ENCODE results near the gene DTX2.
"Not testable (repeated sequence)": the region's sequence is repeated elsewhere in the genome, so short reads cannot be mapped to it uniquely, and the experiment has no call there.

Gene DTX2

DNA sequence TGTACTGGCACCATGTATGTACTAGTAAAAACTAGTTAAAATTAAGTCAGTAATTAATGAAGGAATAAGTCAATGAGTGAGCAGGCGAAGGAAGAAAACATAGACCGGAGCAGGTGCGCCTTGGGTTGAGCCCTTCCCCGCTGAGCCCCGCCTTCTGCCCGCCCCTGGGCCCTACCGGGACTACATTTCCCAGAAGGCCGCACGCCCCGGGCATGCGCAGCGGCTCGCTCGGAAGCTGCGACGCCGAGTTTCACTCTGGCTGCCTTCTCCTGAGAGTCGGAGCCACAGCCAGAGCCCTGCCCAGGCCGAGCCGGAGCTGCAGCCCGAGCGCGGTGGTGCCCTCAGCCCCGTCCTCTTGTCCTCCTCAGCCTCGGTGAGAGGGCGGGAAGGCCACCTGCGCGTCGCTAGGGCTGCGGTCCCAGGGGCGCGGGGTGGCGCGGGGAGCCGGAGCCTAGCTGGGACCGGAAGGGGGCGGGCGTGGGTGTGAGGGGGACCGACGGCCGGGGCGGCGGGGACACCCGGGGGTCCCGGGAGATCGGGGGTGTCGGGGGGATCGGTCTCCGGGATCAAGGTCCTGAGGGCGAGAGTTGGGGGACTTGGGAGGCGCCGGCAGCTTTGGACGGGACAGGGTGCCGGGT lies at the start of gene DTX2:
DTX2 (plus strand) TSS at position 246 of the 638 bp plus-strand sequence. CDS start 18,801 bp downstream, outside the sequence.
- DNase-seq (ENCODE audit: low spot score) = not testable (repeated sequence)

DNA sequence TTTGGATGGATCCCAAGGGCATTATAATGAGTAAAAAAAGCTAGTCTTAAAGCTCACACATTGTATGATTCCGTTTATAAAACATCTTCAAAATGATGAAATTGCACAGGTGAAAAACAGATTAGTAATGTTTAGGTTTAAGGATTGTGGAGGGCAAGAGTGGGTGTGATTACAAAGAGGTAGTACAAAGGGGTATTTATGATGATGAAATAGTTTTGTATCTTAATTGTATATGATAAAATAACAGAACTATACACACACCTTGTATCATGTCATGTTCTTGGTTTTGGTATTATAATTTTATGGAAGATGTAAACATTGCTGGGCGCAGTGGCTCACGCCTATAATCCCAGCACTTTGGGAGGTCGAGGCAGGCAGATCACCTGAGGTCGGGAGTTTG lies 49.3 kb upstream of the DTX2 start:
- no peak for DNase-seq (ENCODE audit: low spot score)

DNA sequence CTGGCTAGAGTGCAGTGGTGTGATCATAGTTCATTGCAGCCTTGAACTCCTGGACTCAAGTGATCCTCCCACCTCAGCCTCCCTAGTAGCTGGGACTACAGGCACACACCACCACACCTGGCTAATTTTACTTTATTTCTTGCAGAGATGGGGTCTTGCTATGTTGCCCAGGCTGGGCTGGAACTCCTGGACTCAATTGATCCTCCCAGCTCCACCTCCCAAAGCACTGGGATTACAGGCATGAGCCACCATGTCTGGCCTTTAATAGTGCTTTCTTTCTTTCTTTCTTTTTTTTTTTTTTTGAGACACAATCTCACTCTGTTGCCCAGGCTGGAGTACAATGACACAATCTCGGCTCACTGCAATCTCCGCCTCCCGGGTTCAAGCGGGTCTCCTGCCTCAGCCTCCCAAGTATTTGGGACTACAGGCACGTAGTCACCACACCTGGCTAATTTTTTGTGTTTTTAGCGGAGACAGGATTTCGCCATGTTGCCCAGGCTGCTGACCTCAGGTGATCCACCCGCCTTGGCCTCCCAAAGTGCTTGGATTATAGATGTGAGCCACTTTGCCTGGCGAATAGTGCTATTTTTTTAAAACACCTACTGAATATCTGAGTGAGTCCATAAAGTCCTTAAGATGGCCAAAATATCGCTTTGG lies 43.7 kb upstream of the DTX2 start:
- not testable (repeated sequence) for DNase-seq (ENCODE audit: low spot score)

DNA sequence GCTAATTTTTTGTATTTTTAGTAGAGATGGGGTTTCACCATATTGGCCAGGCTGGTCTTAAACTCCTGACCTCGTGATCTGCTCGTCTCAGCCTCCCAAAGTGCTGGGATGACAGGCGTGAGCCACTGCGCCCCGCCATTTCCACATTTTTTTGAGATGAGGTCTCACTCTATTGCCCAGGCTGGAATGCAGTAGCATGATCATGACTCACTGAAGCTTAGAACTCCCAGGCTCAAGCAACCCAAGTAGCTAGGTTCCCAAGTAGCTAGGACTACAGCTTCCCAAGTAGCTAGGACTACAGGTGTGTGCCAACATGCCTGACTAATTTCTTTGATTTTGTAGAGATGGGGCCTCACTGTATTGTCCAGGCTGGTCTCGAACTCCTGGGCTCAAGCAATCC lies 40.4 kb upstream of the DTX2 start:
- not testable (repeated sequence) for DNase-seq (ENCODE audit: low spot score)

DNA sequence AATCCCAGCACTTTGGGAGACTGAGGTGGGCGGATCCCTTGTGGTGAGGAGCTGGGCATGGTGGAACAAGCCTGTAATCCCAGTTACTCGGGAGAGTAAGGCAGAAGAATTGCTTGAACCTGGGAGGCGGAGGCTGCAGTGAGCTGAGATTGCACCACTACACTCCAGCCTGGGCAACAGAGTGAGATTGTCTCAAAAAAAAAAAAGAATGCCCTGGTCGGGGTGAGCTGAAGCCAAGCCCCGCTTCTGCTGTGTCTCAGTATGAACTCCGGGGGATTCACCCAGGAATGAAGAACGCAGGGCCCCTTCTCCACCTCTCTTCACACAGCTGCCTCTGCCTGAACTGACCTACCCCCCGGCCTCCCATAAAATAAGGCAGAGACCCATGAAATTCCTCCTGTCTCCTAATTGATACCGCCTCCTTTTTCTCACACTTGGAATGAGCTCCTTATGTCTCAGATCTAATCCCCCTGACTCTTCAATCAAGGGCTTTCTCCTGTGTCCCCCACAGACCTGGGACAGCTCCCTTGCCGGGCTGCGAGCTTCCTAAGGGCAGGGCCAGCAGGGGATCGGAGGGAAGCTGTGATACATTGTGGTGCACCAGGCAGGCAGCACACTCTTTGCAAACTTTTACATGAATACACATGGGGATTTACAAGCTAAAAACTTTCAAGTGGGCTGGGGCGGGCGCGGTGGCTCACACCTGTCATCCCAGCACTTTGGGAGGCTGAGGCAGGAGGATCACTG lies 37.7 kb upstream of the DTX2 start:
- DNase-seq (ENCODE audit: low spot score) = no peak

DNA sequence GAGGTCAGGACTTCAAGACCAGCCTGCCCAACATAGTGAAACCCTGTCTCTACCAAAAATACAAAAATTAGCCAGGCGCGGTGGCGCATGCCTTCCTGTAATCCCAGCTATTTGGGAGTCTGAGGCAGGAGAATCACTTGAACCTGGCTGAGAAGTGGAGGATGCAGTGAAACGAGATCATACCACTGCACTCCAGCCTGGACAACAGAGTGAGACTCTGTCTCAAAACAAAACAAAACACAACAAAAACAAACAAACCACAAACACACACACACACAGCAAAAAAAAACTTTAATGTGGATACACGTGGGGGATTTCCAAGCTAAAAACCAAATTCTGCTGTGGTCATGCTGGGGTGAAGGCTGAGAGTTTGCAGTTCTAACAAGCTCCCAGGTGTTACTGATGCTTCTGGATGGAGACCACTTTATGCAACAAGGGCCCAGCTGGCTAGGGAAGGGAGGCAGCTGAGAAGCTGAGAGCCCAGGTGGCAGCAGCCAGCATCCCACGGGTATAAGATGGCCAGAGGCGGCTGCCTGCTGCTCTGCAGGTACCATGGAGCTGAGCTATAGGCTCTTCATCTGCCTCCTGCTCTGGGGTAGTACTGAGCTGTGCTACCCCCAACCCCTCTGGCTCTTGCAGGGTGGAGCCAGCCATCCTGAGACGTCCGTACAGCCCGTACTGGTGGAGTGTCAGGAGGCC lies 36.9 kb upstream of the DTX2 start, which contains the start of gene ZP3:
ZP3 (plus strand) TSS at position 538 of the 699 bp plus-strand sequence; CDS start at position 553, 15 bp downstream.
- no peak for DNase-seq (ENCODE audit: low spot score)

DNA sequence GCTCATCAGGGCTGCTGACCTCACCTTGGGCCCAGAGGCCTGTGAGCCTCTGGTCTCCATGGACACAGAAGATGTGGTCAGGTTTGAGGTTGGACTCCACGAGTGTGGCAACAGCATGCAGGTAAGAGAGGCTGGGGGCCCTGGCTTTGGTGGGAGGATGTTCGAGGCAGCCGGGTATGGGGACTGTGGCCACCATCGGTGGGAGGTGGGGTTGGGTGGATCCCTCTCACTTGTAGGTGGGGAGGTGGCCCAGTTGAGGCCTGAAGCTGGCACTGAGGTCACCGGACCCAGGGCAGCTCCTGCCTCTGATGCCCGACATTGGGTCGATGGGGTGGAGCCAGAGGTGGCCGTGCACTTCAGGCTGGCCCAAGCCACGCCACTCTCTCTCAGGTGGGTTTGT lies 36.4 kb upstream of the DTX2 start:
- DNase-seq (ENCODE audit: low spot score) = no peak

DNA sequence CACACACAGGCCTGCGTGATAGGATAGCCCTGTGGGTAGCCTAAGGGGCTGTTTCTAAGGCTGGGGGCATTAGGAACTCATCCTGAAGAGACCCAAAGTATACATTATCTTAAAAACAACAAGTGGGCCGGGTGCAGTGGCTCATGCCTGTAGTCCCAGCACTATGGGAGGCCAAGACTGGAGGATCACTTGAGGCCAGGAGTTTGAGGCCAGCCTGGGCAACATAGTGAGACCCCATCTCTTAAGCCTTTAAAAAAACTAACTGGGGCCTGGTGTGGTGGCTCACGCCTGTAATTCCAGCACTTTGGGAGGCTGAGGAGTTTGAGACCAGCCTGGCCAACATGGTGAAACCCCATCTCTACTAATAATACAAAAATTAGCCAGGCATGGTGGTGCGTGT lies 36.0 kb upstream of the DTX2 start:
- DNase-seq (ENCODE audit: low spot score) = not testable (repeated sequence)

DNA sequence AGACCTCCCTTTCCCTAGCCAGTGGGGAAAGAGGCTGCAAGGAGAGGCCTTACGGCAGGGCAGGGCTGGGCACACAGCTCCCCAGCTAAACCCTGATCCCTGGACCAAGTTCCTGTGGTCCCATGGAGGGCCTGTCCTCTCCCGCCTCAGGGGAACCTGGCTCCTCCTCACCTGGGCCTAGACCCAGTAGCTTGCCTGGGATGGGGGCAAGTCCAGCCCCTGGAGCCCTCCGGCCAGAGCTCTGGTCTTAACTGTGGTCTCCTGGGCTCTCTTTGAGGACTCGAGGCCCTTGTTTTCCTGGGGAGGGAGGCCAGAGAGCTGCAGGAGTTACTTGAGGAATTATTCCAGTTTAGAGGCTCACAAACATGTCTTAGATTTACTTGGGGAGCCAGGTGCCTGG lies 35.3 kb upstream of the DTX2 start:
- DNase-seq (ENCODE audit: low spot score) = no peak

DNA sequence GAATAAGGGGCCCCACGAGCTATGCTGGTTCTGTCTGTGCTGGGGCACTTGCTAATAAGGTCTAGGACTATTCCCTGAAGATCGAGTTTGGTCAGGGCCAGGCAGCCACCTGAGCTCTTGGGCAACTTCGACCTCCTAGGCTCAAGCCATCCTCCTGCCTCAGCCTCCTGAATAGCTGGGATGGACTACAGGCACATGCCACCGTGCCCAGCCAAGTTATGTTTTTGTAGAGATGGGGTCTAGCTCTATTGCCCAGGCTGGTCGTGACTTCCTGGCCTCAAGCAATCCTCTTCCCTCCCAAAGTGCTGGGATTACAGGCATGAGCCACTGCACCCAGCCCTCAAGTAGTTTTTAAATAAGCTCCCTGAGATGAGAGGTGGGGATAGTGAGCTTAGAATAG lies 33.9 kb upstream of the DTX2 start:
- DNase-seq (ENCODE audit: low spot score) = no peak

DNA sequence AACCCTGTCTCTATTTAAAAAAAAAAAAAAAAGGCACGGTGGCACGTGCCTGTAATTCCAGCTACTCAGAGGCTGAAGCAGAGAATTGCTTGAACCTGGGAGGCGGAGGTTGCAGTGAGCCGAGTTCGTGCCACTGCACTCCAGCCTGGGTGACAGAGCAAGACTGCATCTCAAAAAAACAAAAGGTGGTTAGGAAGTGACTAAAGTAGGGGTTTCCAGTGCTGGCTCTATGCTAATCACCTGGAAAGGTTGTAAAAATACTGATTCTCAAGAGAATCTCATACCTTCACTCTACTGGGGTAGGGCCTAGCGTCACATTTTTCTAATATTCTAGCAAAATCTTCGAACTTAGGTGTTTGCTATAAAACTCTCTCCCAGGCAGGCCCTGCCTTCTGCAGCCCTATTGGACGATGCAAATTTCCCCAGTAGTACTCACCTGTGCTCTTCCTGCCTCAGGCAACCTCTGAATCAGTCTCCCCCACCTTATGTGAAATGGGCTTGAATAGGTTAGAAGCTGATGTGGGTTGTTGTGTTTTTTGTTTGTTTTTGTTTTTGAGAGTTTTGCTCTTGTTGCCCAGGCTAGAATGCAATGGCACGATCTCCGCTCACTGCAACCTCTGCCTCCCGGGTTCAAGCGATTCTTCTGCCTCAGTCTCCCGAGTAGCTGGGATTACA lies 33.2 kb upstream of the DTX2 start:
- DNase-seq (ENCODE audit: low spot score) = no peak

DNA sequence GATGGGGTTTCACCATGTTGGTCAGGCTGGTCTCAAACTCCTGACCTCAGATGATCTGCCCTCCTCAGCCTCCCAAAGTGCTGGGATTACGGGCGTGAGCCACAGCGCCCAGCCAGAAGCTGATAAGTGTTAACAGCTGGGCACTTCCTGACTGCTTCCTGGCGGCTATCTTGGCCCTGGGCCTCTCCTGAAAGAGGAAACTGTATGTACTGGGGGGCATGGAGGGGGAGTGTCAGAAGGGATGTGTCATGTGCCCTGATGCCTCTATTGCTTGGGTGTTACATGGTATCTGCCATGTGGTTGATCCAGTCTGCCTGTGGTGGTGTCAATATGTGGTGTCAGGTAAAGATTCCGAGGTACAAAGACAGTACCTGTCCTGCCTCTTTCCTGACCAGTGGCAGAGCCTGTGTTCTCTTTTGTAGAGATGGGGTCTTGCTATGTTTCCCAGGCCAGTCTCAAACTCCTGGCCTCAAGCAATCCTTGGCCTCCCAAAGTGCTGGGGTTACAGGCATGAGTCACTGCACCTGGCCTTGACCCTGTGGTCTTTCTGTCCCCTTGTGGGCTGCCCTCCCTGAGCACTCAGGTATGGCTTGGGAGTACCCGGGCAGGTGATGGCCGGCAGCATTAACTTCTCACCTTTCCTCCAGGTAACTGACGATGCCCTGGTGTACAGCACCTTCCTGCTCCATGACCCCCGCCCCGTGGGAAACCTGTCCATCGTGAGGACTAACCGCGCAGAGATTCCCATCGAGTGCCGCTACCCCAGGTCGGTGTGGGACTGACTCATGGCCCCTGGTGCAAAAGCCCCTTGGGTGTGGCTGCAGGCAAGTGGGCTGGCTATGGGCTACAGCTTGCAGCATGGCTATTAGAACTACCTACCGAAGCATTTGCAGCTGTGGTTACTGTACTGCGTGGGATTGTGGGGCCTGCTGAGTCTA lies 32.4 kb upstream of the DTX2 start:
- DNase-seq (ENCODE audit: low spot score) = no peak

DNA sequence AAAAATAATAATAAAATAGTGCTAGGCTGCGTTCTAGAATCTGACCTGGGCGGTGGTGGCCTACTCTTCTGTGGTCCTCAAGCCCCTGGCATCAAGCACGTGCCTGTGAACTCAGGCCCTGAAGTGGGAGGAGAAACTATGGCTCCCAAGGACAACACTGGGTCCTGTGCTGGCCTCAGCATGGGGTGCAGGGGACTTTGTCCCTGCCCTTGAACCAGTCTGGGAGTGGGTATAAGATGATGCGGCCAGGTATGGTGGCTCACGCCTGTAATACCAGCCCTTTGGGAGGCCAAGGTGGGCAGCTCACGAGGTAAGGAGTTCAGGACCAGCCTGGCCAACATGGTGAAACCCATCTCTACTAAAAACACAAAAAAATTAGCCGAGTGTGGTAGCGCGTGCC lies 31.3 kb upstream of the DTX2 start:
- no peak for DNase-seq (ENCODE audit: low spot score)

DNA sequence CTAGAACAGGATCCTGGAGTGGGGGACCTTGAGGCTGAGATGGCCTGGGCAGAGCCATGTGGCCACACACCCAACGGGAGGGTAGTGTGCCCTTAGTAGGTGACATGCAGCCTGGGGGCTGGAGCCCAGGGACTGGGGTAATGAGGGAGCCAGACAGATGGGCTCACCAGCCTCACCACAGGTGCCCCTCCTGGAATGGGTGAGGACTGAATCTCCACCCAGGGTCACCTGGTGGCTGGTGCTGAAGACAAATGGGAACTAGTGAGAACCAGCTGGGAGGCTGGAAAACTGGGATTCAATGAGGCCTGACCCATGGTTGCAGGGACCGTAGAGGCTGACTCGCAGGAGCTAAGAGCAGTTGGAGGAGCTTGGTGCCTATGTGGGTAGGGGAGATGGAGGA lies 30.7 kb upstream of the DTX2 start:
- no peak for DNase-seq (ENCODE audit: low spot score)

DNA sequence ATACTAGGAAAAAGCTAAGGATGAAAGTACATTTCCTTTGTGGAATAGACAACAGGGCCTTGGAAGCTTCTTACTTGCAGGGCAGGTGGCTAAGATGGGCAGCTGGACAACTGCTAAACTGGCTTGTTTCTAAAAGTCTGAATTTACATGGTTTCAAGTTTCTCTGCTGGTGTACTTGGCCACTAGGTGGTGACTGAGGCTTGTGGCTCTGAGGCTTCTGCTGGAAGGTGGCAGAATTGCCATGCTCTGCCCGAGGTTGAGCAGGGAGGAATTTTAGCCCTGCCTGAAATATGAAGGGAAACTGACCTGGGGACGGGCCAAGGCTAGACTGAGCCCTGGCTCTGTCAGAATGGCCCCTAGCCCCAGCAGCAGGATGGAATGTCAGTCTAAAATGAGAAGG lies 23.6 kb upstream of the DTX2 start:
- not testable (repeated sequence) for DNase-seq (ENCODE audit: low spot score)

DNA sequence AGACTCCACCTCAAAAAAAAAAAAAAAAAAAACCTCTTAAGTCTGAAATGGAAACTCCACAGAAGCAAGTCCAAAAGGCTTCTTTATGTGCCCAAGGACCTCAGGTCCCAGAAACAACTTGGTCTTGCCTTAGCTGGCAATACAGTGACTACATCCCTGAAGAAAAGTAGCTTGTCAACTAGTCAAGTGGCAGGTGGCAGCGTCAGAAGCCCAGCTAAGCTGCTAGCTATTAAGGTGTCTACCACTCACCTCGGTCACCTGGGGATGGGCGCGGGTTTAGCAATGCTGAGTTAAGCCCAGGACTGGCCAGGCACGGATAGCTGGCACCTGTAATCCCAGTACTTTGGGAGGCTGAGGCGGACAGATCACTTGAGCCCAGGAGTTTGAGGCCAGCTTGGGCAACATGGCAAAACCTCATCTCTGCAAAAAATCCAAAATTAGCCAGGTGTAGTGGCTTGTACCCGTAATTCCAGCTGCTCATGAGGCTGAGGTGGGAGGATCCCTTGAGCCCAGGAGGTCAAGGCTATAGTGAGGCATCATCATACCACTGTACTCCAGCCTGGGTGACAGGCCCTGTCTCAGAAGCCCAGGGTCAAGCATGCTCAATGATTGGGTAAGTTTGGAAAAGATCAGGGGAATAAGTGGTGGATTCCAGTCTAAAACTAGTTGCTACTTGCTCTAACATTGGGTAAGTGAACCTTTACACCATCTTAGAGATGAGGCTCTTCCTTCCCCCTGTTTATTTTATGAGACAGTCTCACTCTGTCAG lies 22.2 kb upstream of the DTX2 start:
- not testable (repeated sequence) for DNase-seq (ENCODE audit: low spot score)

DNA sequence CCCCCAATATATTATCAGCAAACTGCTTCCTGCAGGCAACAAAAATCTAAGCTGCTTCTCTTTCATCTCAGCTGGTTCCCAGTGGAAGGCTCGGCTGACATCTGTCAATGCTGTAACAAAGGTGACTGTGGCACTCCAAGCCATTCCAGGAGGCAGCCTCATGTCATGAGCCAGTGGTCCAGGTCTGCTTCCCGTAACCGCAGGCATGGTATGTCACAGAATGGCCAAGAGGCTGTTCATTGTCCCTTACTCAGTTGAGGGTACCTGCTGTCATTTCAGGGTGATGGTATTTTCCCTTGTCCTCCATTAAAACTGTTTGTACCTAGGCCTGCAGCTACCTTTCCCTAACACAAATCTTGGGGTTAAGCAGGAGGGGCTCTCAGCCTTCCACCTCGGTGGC lies 21.1 kb upstream of the DTX2 start:
- not testable (repeated sequence) for DNase-seq (ENCODE audit: low spot score)

DNA sequence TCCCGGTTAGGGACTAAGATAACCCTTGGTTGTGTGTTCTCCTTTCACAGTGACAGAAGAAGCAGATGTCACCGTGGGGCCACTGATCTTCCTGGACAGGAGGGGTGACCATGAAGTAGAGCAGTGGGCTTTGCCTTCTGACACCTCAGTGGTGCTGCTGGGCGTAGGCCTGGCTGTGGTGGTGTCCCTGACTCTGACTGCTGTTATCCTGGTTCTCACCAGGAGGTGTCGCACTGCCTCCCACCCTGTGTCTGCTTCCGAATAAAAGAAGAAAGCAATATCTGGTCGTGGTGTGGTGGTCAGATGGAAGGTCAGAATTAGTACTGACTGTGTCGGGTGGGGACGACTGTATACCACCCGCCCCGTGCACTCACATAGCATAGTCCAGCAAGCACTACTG lies 19.7 kb upstream of the DTX2 start:
- not testable (repeated sequence) for DNase-seq (ENCODE audit: low spot score)

DNA sequence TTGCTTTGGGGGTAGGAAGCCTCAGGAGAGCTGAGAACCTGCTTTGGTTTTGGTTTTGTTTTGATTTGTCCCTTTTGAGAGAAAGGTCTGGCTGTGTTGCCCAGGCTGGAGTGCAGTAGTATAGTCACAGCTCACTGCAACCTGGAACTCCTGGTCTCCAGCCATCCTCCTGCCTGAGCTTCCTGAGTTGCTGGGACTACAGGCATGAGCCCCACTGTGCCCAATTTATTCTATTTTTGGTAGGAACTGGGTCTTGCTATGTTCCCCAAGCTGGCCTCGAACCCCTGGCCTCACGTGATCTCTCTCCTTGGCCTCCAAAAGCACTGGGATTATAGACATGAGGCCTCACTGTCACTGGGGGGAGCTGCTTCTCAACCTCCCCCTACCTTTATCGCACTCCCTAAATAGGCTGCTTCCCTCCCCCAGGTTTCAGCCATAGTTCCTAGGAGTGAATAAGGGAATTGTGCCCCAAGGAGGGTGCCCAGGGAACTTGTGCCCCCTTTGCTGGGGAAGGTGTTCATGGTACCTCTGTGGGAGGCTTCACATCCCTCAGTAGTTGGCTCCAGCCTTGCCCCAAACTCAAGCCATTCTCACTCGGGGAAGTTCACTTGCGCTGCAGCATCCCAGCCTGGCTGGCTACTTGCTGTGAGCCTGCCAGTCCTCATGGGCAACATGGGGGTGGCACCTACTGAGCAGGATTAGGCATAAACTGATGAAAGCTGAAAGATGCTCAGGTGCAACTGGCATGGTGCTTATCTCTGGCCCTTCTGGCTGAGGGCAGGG lies 18.7 kb upstream of the DTX2 start:
- not testable (repeated sequence) for DNase-seq (ENCODE audit: low spot score)

Measured in COLO829 (cell line).